Adrenal gland (tissue), 5 donors: Measurements from ENCODE around the gene CBX4.

ENCODE experiments used
- CTCF ChIP-seq, 6 experiments: fragments of 450-650 bp in 4 of 6; fragments of 200-600 bp in 2 of 6; sonication (generic) in 1 of 6; IDR thresholded peaks; 1 replicate in 5 of 6; 2 replicates in 1 of 6; pipeline versions ENCODE4 v1.5.1 to v1.8.0; 2016 to 2021; ENCODE audit warnings: antibody characterized with exemption in 6 of 6, mild to moderate bottlenecking in 2 of 6, moderate library complexity in 1 of 6
- POLR2A ChIP-seq, 2 donors: fragments of 450-650 bp; IDR thresholded peaks; one replicate each; pipeline ENCODE4 v1.6.1; 2017; ENCODE audit warnings: antibody characterized with exemption in 2 of 2, mild to moderate bottlenecking in 2 of 2, moderate library complexity in 1 of 2
- donor health status: DM: no; HTN: no; CAD: no.

- TF ChIP-seq CTCF (IDR thresholded peaks at IDR 0.05) (no peak), POLR2A (IDR thresholded peaks at IDR 0.05) (no peak)
Measured at GRCh38 chr17:79799174-79799537, 40.1 kb downstream of the CBX4 start.
